IMR-90 (cell line): Measurements from ENCODE around the gene DOK6. TPM values are rescaled to one million over a fixed set of nuclear protein-coding genes. Genes with fewer than 3 reads are reported as not detected.

Experiments
- ATAC-seq: fragments of 200-7000 bp; cut with Tn5 transposase; 2 replicates; pipeline ENCODE4 v1.9.1; 2020; ENCODE audit warnings: low read depth, mild to moderate bottlenecking, moderate library complexity
- BruUV-seq: library from RNA; stranded (reverse); fragments of 400-500 nt; replicated peaks from 2 replicates; lab custom pipeline; 2021; lab: Mats Ljungman, UMichigan
- CTCF ChIA-PET: fragments of 300-600 bp; formaldehyde crosslinking; extraction: SDS; loops from one replicate; lab custom pipeline; 2021; ENCODE audit warnings: antibody characterized with exemption; lab: Yijun Ruan, JAX
- POLR2A ChIA-PET: fragments of 300-600 bp; sonication (Branson Sonifier 250); formaldehyde crosslinking; loops from one replicate; lab custom pipeline; 2022; ENCODE audit warnings: antibody characterized with exemption; ENCODE audit not compliant: unreplicated experiment; lab: Charles Lee
- DNase-seq: peaks from one replicate; pipeline ENCODE4 v3.0.0; 2013
- H2AFZ ChIP-seq: replicated peaks from 2 replicates; pipeline ENCODE3; 2013; ENCODE audit warnings: low read length, mild to moderate bottlenecking; ENCODE audit not compliant: poor library complexity
- H2AK5ac ChIP-seq: 2 replicates; pipeline ENCODE4 v1.6.1; 2013; ENCODE audit warnings: low read depth, low read length, inconsistent platforms
- H2AK9ac ChIP-seq: replicated peaks from 2 replicates; pipeline ENCODE3; 2013; ENCODE audit warnings: mild to moderate bottlenecking, low read depth, low read length, moderate library complexity; ENCODE audit not compliant: poor library complexity
- H2BK120ac ChIP-seq: 2 replicates; pipeline ENCODE4 v1.6.1; 2013; ENCODE audit warnings: low read depth, low read length, inconsistent platforms
- H2BK15ac ChIP-seq: 3 replicates; pipeline ENCODE4 v1.6.1; 2013; ENCODE audit warnings: low read depth, low read length, inconsistent platforms
- H2BK20ac ChIP-seq: 2 replicates; pipeline ENCODE4 v1.6.1; 2013; ENCODE audit warnings: low read depth, mild to moderate bottlenecking, inconsistent platforms, low read length, moderate library complexity
- H2BK5ac ChIP-seq: 2 replicates; pipeline ENCODE4 v1.6.1; 2013; ENCODE audit warnings: mild to moderate bottlenecking, low read depth, low read length, inconsistent platforms; ENCODE audit not compliant: poor library complexity, severe bottlenecking
- H3K14ac ChIP-seq: replicated peaks from 2 replicates; pipeline ENCODE4 v1.6.1; 2013; ENCODE audit warnings: low read depth, low read length, inconsistent platforms
- H3K18ac ChIP-seq: 2 replicates; pipeline ENCODE4 v1.6.1; 2013; ENCODE audit warnings: low read depth, low read length, control low read depth
- H3K23ac ChIP-seq: 2 replicates; pipeline ENCODE4 v1.6.1; 2013; ENCODE audit warnings: low read depth, low read length, inconsistent platforms
- H3K27ac ChIP-seq: 2 replicates; pipeline ENCODE4 v1.5.1; 2013; ENCODE audit warnings: mild to moderate bottlenecking, control low read depth, low read length; ENCODE audit not compliant: insufficient read depth
- H3K27me3 ChIP-seq: 2 replicates; pipeline ENCODE4 v1.6.1; 2013; ENCODE audit warnings: low read length; ENCODE audit not compliant: control insufficient read depth, insufficient read depth
- H3K36me3 ChIP-seq: 2 replicates; pipeline ENCODE4 v1.6.1; 2013; ENCODE audit warnings: low read length, mixed read lengths; ENCODE audit not compliant: control insufficient read depth, insufficient read depth
- H3K4ac ChIP-seq: 2 replicates; pipeline ENCODE4 v1.6.1; 2013; ENCODE audit warnings: low read depth, low read length, inconsistent platforms
- H3K4me1 ChIP-seq: 2 replicates; pipeline ENCODE4 v1.6.1; 2013; ENCODE audit warnings: low read length, mixed read lengths; ENCODE audit not compliant: control insufficient read depth, insufficient read depth
- H3K4me2 ChIP-seq: 2 replicates; pipeline ENCODE4 v1.6.1; 2013; ENCODE audit warnings: low read depth, mild to moderate bottlenecking, control low read depth, low read length, moderate library complexity
- H3K4me3 ChIP-seq: 2 replicates; pipeline ENCODE4 v1.5.1; 2013; ENCODE audit warnings: low read depth, mild to moderate bottlenecking, control low read depth, low read length, moderate library complexity; ENCODE audit not compliant: insufficient read depth
- H3K56ac ChIP-seq: 2 replicates; pipeline ENCODE4 v1.6.1; 2013; ENCODE audit warnings: low read length, inconsistent platforms; ENCODE audit not compliant: insufficient read depth; ENCODE audit errors: extremely low read depth
- H3K79me1 ChIP-seq, 2 experiments: 2 replicates each; pipeline ENCODE4 v1.6.1; 2013; ENCODE audit warnings: low read length in 2 of 2, inconsistent platforms in 1 of 2, low read depth in 1 of 2
- H3K9ac ChIP-seq: 2 replicates; pipeline ENCODE4 v1.6.1; 2013; ENCODE audit warnings: low read depth, low read length, control low read depth
- H3K9me1 ChIP-seq: 2 replicates; pipeline ENCODE4 v1.6.1; 2013; ENCODE audit warnings: low read length, inconsistent platforms; ENCODE audit not compliant: insufficient read depth
- H3K9me3 ChIP-seq: 2 replicates; pipeline ENCODE4 v1.6.1; 2013; ENCODE audit warnings: low read length; ENCODE audit not compliant: control insufficient read depth, insufficient read depth
- H4K20me1 ChIP-seq: 2 replicates; pipeline ENCODE4 v1.6.1; 2013; ENCODE audit warnings: low read length, inconsistent platforms; ENCODE audit not compliant: insufficient read depth
- H4K5ac ChIP-seq: 2 replicates; pipeline ENCODE4 v1.6.1; 2013; ENCODE audit warnings: mild to moderate bottlenecking, low read depth, low read length, control low read depth
- H4K8ac ChIP-seq, 2 experiments: 2 replicates each; pipeline ENCODE4 v1.6.1; 2013; ENCODE audit warnings: low read depth in 2 of 2, low read length in 2 of 2, control low read depth in 1 of 2, inconsistent platforms in 1 of 2
- H4K91ac ChIP-seq: 2 replicates; pipeline ENCODE4 v1.6.1; 2013; ENCODE audit warnings: low read depth, low read length, inconsistent platforms; ENCODE audit not compliant: insufficient read depth
- CEBPB ChIP-seq: IDR thresholded peaks from 2 replicates; pipeline ENCODE4 v1.6.1; 2012; ENCODE audit warnings: low read depth, low read length, improper control_type of control experiment
- whole genome bisulfite sequencing, 2 experiments: methylation state at CpG; one replicate each; pipeline versions ENCODE4 v1.1.5 to v1.1.7; 2013; ENCODE audit warnings: missing lambda C conversion rate in 2 of 2; ENCODE audit not compliant: insufficient read length in 1 of 2; ENCODE audit errors: extremely low coverage in 2 of 2; 5-methylcytosine and 5-hydroxymethylcytosine counted together
- dilution Hi-C: fragments of 300-500 bp; cut with HindIII; formaldehyde crosslinking; loops from one replicate; pipeline ENCODE4 v1.14.3; 2018; ENCODE audit warnings: low sequenced_read_pairs; ENCODE audit not compliant: unreplicated experiment
- in situ Hi-C: fragments of 300-500 bp; cut with MboI; formaldehyde crosslinking; loops from 3 replicates; pipeline ENCODE4 v1.14.3; 2019; ENCODE audit warnings: low sequenced_read_pairs, inconsistent platforms, mixed read lengths
- intact Hi-C: fragments of 100-400 bp; cut with micrococcal nuclease; formaldehyde crosslinking; loops from 2 replicates; pipeline ENCODE4 v1.10.0; 2022
- polyA plus RNA-seq, 3 experiments: library from polyadenylated mRNA; depleted of rRNA; stranded (reverse); fragments of >200 nt; gene quantifications; 2 replicates each; pipeline ENCODE4 v1.2.3, GENCODE V29; 2012; ENCODE audit warnings: low replicate concordance in 1 of 3
- total RNA-seq: library from RNA; depleted of rRNA; stranded (reverse); fragments of >200 nt; gene quantifications from 2 replicates; pipeline ENCODE4 v1.2.3, GENCODE V29; 2012

DOK6 gene
- total and polyA plus RNA-seq, 2 of the 4 experiments (the other 2 are of a cell fraction): 1.9 to 2.7 TPM

GRCh38 chr18:69734536-69734935 lies 333.8 kb downstream of the DOK6 start:
- H3K4me3 ChIP-seq: no peak overlapping the region
- H4K5ac ChIP-seq: no peak overlapping the region
- H2BK20ac ChIP-seq: no peak overlapping the region
- DNase-seq (no peak), ATAC-seq (no peak)
- no peaks in the 10 kb centered on the region for H3K9me3 ChIP-seq
- H3K23ac ChIP-seq: no peak overlapping the region
- H3K14ac ChIP-seq: no peak overlapping the region
- no peak overlapping the region for H3K27ac ChIP-seq
- H3K18ac ChIP-seq: no peak overlapping the region
- no peaks in the 10 kb centered on the region for H3K36me3 ChIP-seq
- H3K79me1 ChIP-seq: no peaks in the 10 kb centered on the region
- H4K20me1 ChIP-seq: no peaks in the 10 kb centered on the region
- H3K56ac ChIP-seq: no peak overlapping the region
- no peak overlapping the region for H2BK5ac ChIP-seq
- no peak overlapping the region for H2AK5ac ChIP-seq
- in situ Hi-C loops: no loop called here
- BruUV-seq: no TSS peak
- no peak overlapping the region for H3K4me2 ChIP-seq
- CTCF ChIA-PET: interaction anchor here (0.9 kb wide), 1 partner anchor 868 kb away, joined by 3 read pairs; no protein-coding TSS in a partner anchor
- no peak overlapping the region for H3K9ac ChIP-seq
- no peak overlapping the region for H3K4ac ChIP-seq
- no peak overlapping the region for H2AFZ ChIP-seq
- no peak overlapping the region for H2BK120ac ChIP-seq
- no peak for TF ChIP-seq CEBPB
- POLR2A ChIA-PET: no interaction called here
- H3K4me1 ChIP-seq: no peaks in the 10 kb centered on the region
- H4K91ac ChIP-seq: no peak overlapping the region
- no CpG with 5 or more reads among the region's 2 CpGs for WGBS, 2 experiments
- H3K9me1 ChIP-seq: no peaks in the 10 kb centered on the region
- dilution Hi-C loops: no loop called here
- H2BK15ac ChIP-seq: no peak overlapping the region
- intact Hi-C loops: no loop called here
- H4K8ac ChIP-seq: no peak overlapping the region
- no peaks in the 10 kb centered on the region for H3K27me3 ChIP-seq
- no peak overlapping the region for H2AK9ac ChIP-seq
